ENCODE data around the gene JARID2. TPM values are rescaled to one million over a fixed set of nuclear protein-coding genes. Genes with fewer than 3 reads are reported as not detected.

The JARID2 gene
- total RNA-seq, 2 experiments from 2014 or later = 19.0 to 19.5 TPM

- Histone ChIP-seq H3K4me2 (ENCODE audit: low read length) (no peak overlapping the region), H3K4me3 (ENCODE audit: low read depth, low read length, poor library complexity, severe bottlenecking) (no peak overlapping the region), H3K36me3 (ENCODE audit: insufficient read depth, low read length) (no peaks in the 10 kb centered on the region), H3K79me2 (ENCODE audit: insufficient read depth, low read depth, low read length) (no peaks in the 10 kb centered on the region), H3K27ac (ENCODE audit: low read depth, low read length, poor library complexity, severe bottlenecking) (no peak overlapping the region), H2AFZ (ENCODE audit: low read length) (no peak overlapping the region), H4K20me1 (ENCODE audit: insufficient read depth, low read length) (peaks cover 3% of the 10 kb centered on the region; the same call in 1 of the 2 replicates), H3K9me2 (ENCODE audit: insufficient read depth, low read length) (no peaks in the 10 kb centered on the region), H3K9me3 (ENCODE audit: low read length) (no peaks in the 10 kb centered on the region), H3K4me1 (ENCODE audit: insufficient read depth, low read length, poor library complexity, severe bottlenecking) (no peaks in the 10 kb centered on the region)
- intact Hi-C loops (cut with micrococcal nuclease; ENCODE audit: unreplicated experiment) = no loop called here
- TF ChIP-seq CTCF (conservative IDR thresholded peaks at IDR 0.05; ENCODE audit: low read length) = no peak
- no peak for TF ChIP-seq EZH2phosphoT487 (IDR thresholded peaks at IDR 0.05; ENCODE audit: borderline replicate concordance, low read depth, low read length)
- ChIA-PET CTCF (ENCODE audit: unreplicated experiment) (interaction anchor here (1.0 kb wide), 1 partner anchor 8 kb away, joined by 3 read pairs; no protein-coding TSS in a partner anchor), POLR2A (no interaction called here)
- no peak for DNase-seq (ENCODE audit: low spot score)
- no TSS peak for BruUV-seq (replicated peaks)
Observed at GRCh38 chr6:15405129-15406068, 159.5 kb downstream of the JARID2 start.

DNA sequence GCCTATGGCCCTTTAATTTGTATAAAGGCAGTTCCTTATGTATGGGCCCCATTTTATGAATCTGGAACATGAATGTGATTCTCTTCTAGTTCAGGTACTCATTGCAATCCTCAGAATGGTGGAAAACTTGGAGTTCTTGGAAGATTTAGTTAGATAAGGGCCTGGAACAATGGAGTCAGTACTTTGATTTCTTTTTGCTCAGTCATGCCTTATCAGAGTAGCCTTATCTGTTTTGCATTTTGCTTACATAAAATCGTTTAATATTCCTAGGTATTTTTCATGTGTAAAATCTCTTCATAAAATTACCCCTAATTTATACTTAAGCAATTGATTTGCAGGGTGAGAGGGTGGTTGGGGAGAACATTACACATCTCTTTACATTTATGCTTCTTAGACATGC lies 160.6 kb downstream of the JARID2 start:
- ChIA-PET CTCF (ENCODE audit: unreplicated experiment) (no interaction called here), POLR2A (no interaction called here)
- peaks cover 1% of the 10 kb centered on the region; the same call in 1 of the 2 replicates for H4K20me1 ChIP-seq (ENCODE audit: insufficient read depth, low read length)
- H3K4me1 ChIP-seq (ENCODE audit: insufficient read depth, low read length, poor library complexity, severe bottlenecking) = peaks cover 6% of the 10 kb centered on the region
- intact Hi-C loops (cut with micrococcal nuclease; ENCODE audit: unreplicated experiment) = no loop called here
- H3K4me2 ChIP-seq (ENCODE audit: low read length) = no peak overlapping the region
- no peak for DNase-seq (ENCODE audit: low spot score)
- TF ChIP-seq CTCF (conservative IDR thresholded peaks at IDR 0.05; ENCODE audit: low read length) (no peak), EZH2phosphoT487 (IDR thresholded peaks at IDR 0.05; ENCODE audit: borderline replicate concordance, low read depth, low read length) (no peak)
- H3K4me3 ChIP-seq (ENCODE audit: low read depth, low read length, poor library complexity, severe bottlenecking) = no peak overlapping the region
- no TSS peak for BruUV-seq (replicated peaks)
- no peaks in the 10 kb centered on the region for H3K9me2 ChIP-seq (ENCODE audit: insufficient read depth, low read length)
- H3K27ac ChIP-seq (ENCODE audit: low read depth, low read length, poor library complexity, severe bottlenecking) = no peak overlapping the region
- H2AFZ ChIP-seq (ENCODE audit: low read length) = no peak overlapping the region
- H3K9me3 ChIP-seq (ENCODE audit: low read length) = no peaks in the 10 kb centered on the region
- H3K79me2 ChIP-seq (ENCODE audit: insufficient read depth, low read depth, low read length) = no peaks in the 10 kb centered on the region
- no peaks in the 10 kb centered on the region for H3K36me3 ChIP-seq (ENCODE audit: insufficient read depth, low read length)

GRCh38 chr6:15408008-15408407 lies 162.1 kb downstream of the JARID2 start:
- POLR2A ChIA-PET = no interaction called here

More at GRCh38 chr6:15408008-15408407, 162.1 kb downstream of the JARID2 start:
- TF ChIP-seq EZH2phosphoT487 (IDR thresholded peaks at IDR 0.05; ENCODE audit: borderline replicate concordance, low read depth, low read length) = no peak
- no peak for TF ChIP-seq CTCF (conservative IDR thresholded peaks at IDR 0.05; ENCODE audit: low read length)
- H3K36me3 ChIP-seq (ENCODE audit: insufficient read depth, low read length) = no peaks in the 10 kb centered on the region
- no peak overlapping the region for H3K4me2 ChIP-seq (ENCODE audit: low read length)
- H3K79me2 ChIP-seq (ENCODE audit: insufficient read depth, low read depth, low read length) = no peaks in the 10 kb centered on the region
- peaks cover 6% of the 10 kb centered on the region for H3K4me1 ChIP-seq (ENCODE audit: insufficient read depth, low read length, poor library complexity, severe bottlenecking)
- intact Hi-C loops (cut with micrococcal nuclease; ENCODE audit: unreplicated experiment) = no loop called here
- BruUV-seq (replicated peaks) = no TSS peak
- H3K9me2 ChIP-seq (ENCODE audit: insufficient read depth, low read length) = no peaks in the 10 kb centered on the region
- H3K27ac ChIP-seq (ENCODE audit: low read depth, low read length, poor library complexity, severe bottlenecking) = no peak overlapping the region
- CTCF ChIA-PET (ENCODE audit: unreplicated experiment) = no interaction called here
- no peak overlapping the region for H3K4me3 ChIP-seq (ENCODE audit: low read depth, low read length, poor library complexity, severe bottlenecking)
- H3K9me3 ChIP-seq (ENCODE audit: low read length) = no peaks in the 10 kb centered on the region
- no peaks in the 10 kb centered on the region; the same call in 1 of the 2 replicates for H4K20me1 ChIP-seq (ENCODE audit: insufficient read depth, low read length)
- no peak overlapping the region for H2AFZ ChIP-seq (ENCODE audit: low read length)
- no peak for DNase-seq (ENCODE audit: low spot score)
